ENCODE measurements around the gene SMPX.

The SMPX gene

GRCh38 chrX:21744060-21744459 lies 13.9 kb downstream of the SMPX start:
- Histone ChIP-seq H3K27me3 (no peaks in the 10 kb centered on the region), H3K9me3 (no peaks in the 10 kb centered on the region), H3K36me3 (no peaks in the 10 kb centered on the region), H3K4me3 (no peak overlapping the region), H3K4me1 (no peaks in the 10 kb centered on the region), H3K27ac (no peak overlapping the region)
- no peak for DNase-seq
- intact Hi-C loops (cut with DNase I; ENCODE audit: low total_unique reads): no loop called here
- no peak for TF ChIP-seq CTCF (IDR thresholded peaks at IDR 0.05)

- no peak for TF ChIP-seq CTCF (IDR thresholded peaks at IDR 0.05)
- Histone ChIP-seq H3K27ac (no peak overlapping the region), H3K4me1 (no peaks in the 10 kb centered on the region), H3K36me3 (no peaks in the 10 kb centered on the region), H3K4me3 (no peak overlapping the region), H3K9me3 (no peaks in the 10 kb centered on the region), H3K27me3 (no peaks in the 10 kb centered on the region)
- no peak for DNase-seq
- intact Hi-C loops (cut with DNase I; ENCODE audit: low total_unique reads): no loop called here
Measured at GRCh38 chrX:21741869-21742701, 15.8 kb downstream of the SMPX start.

GRCh38 chrX:21741364-21741763 lies 16.6 kb downstream of the SMPX start:
- H3K27me3 ChIP-seq: no peaks in the 10 kb centered on the region
- no peak overlapping the region for H3K27ac ChIP-seq

GRCh38 chrX:21740329-21741274 lies 17.3 kb downstream of the SMPX start:
- intact Hi-C loops (cut with DNase I; ENCODE audit: low total_unique reads): no loop called here
- H3K27ac ChIP-seq: no peak overlapping the region
- H3K27me3 ChIP-seq: no peaks in the 10 kb centered on the region
- peak; percentile 48 to 71 for DNase-seq
- no peaks in the 10 kb centered on the region for H3K36me3 ChIP-seq
- no peak overlapping the region for H3K4me3 ChIP-seq
- TF ChIP-seq CTCF (IDR thresholded peaks at IDR 0.05): no peak
- no peaks in the 10 kb centered on the region for H3K9me3 ChIP-seq
- H3K4me1 ChIP-seq: no peaks in the 10 kb centered on the region

More at GRCh38 chrX:21741364-21741763, 16.6 kb downstream of the SMPX start:
- DNase-seq: no peak
- intact Hi-C loops (cut with DNase I; ENCODE audit: low total_unique reads): no loop called here
- Histone ChIP-seq H3K9me3 (no peaks in the 10 kb centered on the region), H3K4me1 (no peaks in the 10 kb centered on the region), H3K4me3 (no peak overlapping the region), H3K36me3 (no peaks in the 10 kb centered on the region)
- no peak for TF ChIP-seq CTCF (IDR thresholded peaks at IDR 0.05)

GRCh38 chrX:21738950-21739287 lies 19.0 kb downstream of the SMPX start:
- TF ChIP-seq CTCF (IDR thresholded peaks at IDR 0.05): no peak
- Histone ChIP-seq H3K36me3 (no peaks in the 10 kb centered on the region), H3K4me1 (no peaks in the 10 kb centered on the region), H3K27me3 (no peaks in the 10 kb centered on the region), H3K27ac (no peak overlapping the region), H3K4me3 (no peak overlapping the region), H3K9me3 (no peaks in the 10 kb centered on the region)
- intact Hi-C loops (cut with DNase I; ENCODE audit: low total_unique reads): no loop called here
- no peak for DNase-seq

Measured in tibial artery (tissue), 4 donors.